A673 (cell line): ENCODE measurements around the gene BSPRY.

Source experiments
- EZH2 ChIP-seq: fragments of 200-600 bp; sonication (generic); IDR thresholded peaks from 2 replicates; pipeline ENCODE4 v1.6.1; 2017; ENCODE audit warnings: borderline replicate concordance, low read depth, mild to moderate bottlenecking, mixed read lengths, antibody characterized with exemption, low read length; ENCODE audit not compliant: poor library complexity, severe bottlenecking
- TF ChIP-seq, protein P1 (sequence below): fragments of 300-800, 200-600 bp; sonication (generic); conservative IDR thresholded peaks from 2 replicates; pipeline ENCODE4 v1.5.1; 2017; ENCODE audit warnings: low read depth, mild to moderate bottlenecking, antibody characterized with exemption, low read length, moderate library complexity, mixed read lengths

DNA sequence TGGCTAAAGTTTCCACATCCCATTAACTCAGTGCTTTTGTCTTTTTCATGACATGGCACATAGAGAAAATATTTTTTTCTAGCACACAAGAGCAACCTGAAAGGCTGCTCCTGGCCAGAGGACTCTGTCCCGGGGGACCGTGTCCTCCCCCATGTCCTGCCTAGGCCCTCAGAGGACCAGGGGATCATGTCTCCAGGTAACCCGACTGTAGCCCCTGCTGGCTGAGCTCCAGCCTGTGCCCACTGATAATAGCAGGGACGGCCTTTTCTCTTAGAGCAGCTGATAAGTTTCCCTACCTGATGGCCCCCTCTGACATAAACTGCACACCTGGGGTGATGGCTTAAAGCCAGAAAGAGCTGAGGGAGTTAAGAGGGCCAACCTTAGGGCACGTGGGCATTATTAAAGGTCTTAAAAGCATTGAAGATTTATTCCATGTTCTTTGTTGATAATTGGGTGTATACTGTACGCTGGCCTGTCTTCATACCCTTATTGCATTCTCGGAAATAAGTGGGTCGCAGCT is 21.5 kb downstream of the BSPRY start:
- TF ChIP-seq, protein P1, sequence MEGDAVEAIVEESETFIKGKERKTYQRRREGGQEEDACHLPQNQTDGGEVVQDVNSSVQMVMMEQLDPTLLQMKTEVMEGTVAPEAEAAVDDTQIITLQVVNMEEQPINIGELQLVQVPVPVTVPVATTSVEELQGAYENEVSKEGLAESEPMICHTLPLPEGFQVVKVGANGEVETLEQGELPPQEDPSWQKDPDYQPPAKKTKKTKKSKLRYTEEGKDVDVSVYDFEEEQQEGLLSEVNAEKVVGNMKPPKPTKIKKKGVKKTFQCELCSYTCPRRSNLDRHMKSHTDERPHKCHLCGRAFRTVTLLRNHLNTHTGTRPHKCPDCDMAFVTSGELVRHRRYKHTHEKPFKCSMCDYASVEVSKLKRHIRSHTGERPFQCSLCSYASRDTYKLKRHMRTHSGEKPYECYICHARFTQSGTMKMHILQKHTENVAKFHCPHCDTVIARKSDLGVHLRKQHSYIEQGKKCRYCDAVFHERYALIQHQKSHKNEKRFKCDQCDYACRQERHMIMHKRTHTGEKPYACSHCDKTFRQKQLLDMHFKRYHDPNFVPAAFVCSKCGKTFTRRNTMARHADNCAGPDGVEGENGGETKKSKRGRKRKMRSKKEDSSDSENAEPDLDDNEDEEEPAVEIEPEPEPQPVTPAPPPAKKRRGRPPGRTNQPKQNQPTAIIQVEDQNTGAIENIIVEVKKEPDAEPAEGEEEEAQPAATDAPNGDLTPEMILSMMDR, result no peak
- TF ChIP-seq EZH2, result no peak
